Cardiac fibroblast (primary cell): Measurements from ENCODE around the gene PTPN21.
A peak's percentile ranks its signal among the peaks of the same experiment; 100 is the strongest.

Experiments used
- DNase-seq, 2 donors: peaks; one replicate each; pipeline versions ENCODE4 v3.0.0 to v3.0.0-alpha.2; 2010; ENCODE audit warnings: low read depth in 2 of 2
- H3K4me3 ChIP-seq, 2 donors: replicated peaks in 1 of 2; 1 replicate in 1 of 2; 2 replicates in 1 of 2; pipeline ENCODE4 v1.5.1; 2011; ENCODE audit warnings: low read depth in 2 of 2, low read length in 2 of 2, mild to moderate bottlenecking in 2 of 2, moderate library complexity in 1 of 2
- CTCF ChIP-seq: IDR thresholded peaks from one replicate; pipeline ENCODE4 v1.5.1; 2011; ENCODE audit warnings: low read depth, mild to moderate bottlenecking, low read length, inconsistent platforms

The PTPN21 gene

GRCh38 chr14:88554457-88555286 is at the start of gene PTPN21:
PTPN21 (minus strand) TSS chr14:88555007; CDS start chr14:88550417, 4,590 bp downstream.
- peak; percentile 75 to 79 for DNase-seq
- peak within 1 kb of the TSS; percentile 63 to 73 for H3K4me3 ChIP-seq
- TF ChIP-seq CTCF, result no peak

DNA sequence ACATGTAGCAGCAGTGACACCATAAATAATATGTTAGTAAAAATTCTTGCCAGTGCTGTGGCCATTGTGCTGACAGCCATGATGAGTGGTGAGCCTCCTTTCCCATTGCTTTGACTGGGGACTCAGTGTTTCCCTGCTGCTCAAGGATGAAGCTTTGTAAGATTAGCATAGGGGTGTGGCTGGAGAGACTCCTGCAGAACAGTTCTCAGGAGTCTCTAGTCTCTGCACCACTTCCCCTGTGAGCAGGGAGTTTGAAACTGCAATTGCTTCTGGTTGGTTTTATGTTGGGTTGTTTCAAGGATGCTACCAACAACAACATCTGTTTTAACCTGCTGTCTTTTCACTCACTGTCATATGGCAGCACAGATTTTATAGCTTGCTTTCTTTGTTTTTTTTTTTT is 49.4 kb upstream of the PTPN21 start:
- TF ChIP-seq CTCF, result no peak
- no peak for DNase-seq
- no peak overlapping the region for H3K4me3 ChIP-seq

DNA sequence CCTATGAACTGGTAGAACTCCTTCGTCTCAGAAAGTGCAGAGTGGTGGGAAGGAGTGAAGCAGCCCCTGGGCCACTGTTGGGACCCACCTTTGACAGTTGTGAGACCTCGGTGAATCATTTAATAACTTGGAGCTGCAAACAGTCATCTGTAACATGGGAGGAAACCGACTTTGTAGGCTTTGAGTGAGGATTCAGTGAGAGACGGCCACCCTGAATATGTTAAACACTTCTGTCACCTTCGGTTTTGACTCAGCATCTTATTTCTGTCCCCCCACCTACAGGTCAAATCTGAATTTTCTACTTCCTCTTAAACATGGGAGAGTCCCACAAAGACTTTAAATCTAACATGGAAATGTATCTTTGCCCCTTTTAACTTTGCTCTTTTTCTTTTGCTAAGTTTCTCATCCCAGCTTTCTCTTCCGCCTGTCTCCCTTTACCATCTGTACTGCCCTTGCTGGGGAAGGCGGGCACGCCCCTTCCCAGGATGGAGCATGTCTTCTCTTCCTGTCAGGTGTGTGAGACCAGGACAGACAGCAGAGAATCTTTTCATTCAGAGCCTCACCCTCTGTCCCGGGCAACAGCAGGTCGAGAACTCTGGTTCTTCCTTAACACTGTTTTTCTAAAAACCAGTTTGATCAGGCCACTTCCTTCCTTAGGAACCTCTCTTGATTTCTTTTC is 45.1 kb upstream of the PTPN21 start:
- no peak for TF ChIP-seq CTCF
- no peak for DNase-seq
- H3K4me3 ChIP-seq, result no peak overlapping the region

- no peak for DNase-seq
- H3K4me3 ChIP-seq, result no peak overlapping the region
- TF ChIP-seq CTCF, result no peak
Observed at GRCh38 chr14:88599326-88599725, 44.5 kb upstream of the PTPN21 start.

- DNase-seq, result no peak
- no peak for TF ChIP-seq CTCF
- H3K4me3 ChIP-seq, result no peak overlapping the region
Observed at GRCh38 chr14:88598097-88598675, 43.4 kb upstream of the PTPN21 start.

DNA sequence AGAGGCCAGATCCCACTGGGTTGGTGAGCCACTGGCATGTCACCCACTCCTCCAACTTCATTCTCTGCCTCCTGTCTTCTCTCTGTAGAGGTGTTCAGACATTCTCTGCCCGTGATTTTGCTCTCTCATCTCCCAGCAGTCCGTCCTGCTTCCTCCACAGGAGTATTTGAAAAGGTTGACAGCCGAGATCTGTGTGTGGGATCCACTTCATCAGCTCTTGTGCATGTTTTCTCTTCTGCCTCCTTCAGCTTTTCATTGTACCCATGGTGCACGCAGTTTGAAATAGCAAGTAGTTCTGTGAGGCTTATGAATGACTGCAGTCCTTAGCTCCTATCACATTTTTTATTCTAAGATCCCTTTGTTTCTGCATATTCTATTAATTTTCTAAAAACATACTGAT is 42.8 kb upstream of the PTPN21 start:
- DNase-seq, result no peak
- TF ChIP-seq CTCF, result no peak
- no peak overlapping the region for H3K4me3 ChIP-seq
